A549 (cell line): ENCODE data around the gene RSAD1. TPM values are rescaled to one million over a fixed set of nuclear protein-coding genes. Genes with fewer than 3 reads are reported as not detected.

Source experiments
- ATAC-seq, 2 experiments: fragments of 200-7000 bp in 1 of 2; fragments of >200 bp in 1 of 2; cut with Nextera tagmentation in 1 of 2; cut with Tn5 transposase in 1 of 2; 3 replicates each; pipeline versions ENCODE4 v1.8.0 to v1.9.1; 2018 to 2020; ENCODE audit warnings: mild to moderate bottlenecking in 1 of 2, moderate library complexity in 1 of 2
- CTCF ChIA-PET: fragments of 300-600 bp; sonication (Branson Sonifier 250); formaldehyde crosslinking; extraction: SDS; loops from one replicate; lab custom pipeline; 2021; ENCODE audit warnings: antibody characterized with exemption, inconsistent platforms; lab: Yijun Ruan, JAX
- POLR2A ChIA-PET: fragments of 350-600 bp; formaldehyde crosslinking; extraction: SDS; loops from one replicate; lab custom pipeline; 2021; ENCODE audit warnings: antibody characterized with exemption, inconsistent platforms; lab: Yijun Ruan, JAX
- DNase-seq, 2 experiments: peaks; one replicate each; pipeline versions ENCODE4 v3.0.0 to v3.0.0-alpha.2; 2011 to 2016; ENCODE audit warnings: low read depth in 1 of 2, low spot score in 1 of 2
- FAIRE-seq: peaks from 2 replicates; lab custom pipeline; 2011; peaks lifted over from hg19 to GRCh38; lab: Jason Lieb, UNC
- H3K27ac ChIP-seq, 2 experiments: fragments of >200 bp; sonication (Bioruptor Twin); formaldehyde crosslinking; 3 replicates each; pipeline ENCODE4 v1.5.1; 2016 to 2017
- H3K4me1 ChIP-seq: fragments of >200 bp; sonication (Bioruptor Twin); formaldehyde crosslinking; 3 replicates; pipeline ENCODE4 v1.6.1; 2016
- H3K4me2 ChIP-seq: fragments of >200 bp; sonication (Bioruptor Twin); formaldehyde crosslinking; 3 replicates; pipeline ENCODE4 v1.6.1; 2016
- H3K4me3 ChIP-seq: fragments of >200 bp; sonication (Bioruptor Twin); formaldehyde crosslinking; 3 replicates; pipeline ENCODE4 v1.5.1; 2016
- H3K9me3 ChIP-seq: fragments of >200 bp; sonication (Bioruptor Twin); formaldehyde crosslinking; 3 replicates; pipeline ENCODE4 v1.6.1; 2016
- JUNB ChIP-seq: fragments of >200 bp; sonication (Bioruptor Twin); formaldehyde crosslinking; IDR thresholded peaks from 2 replicates; pipeline ENCODE4 v1.6.1; 2016
- POLR2A ChIP-seq: IDR thresholded peaks from 2 replicates; pipeline ENCODE4 v1.6.1; 2012; ENCODE audit warnings: mild to moderate bottlenecking, low read length
- ZFP36 ChIP-seq: fragments of 450-650 bp; IDR thresholded peaks from 2 replicates; pipeline ENCODE4 v1.6.1; 2014; ENCODE audit warnings: borderline replicate concordance; ENCODE audit not compliant: partially characterized antibody
- WGBS: methylation state at CpG from one replicate; pipeline ENCODE4 v1.1.6; 2017; ENCODE audit errors: missing lambda C conversion rate; 5-methylcytosine and 5-hydroxymethylcytosine counted together
- polyA plus RNA-seq, 4 experiments: library from polyadenylated mRNA; depleted of rRNA in 3 of 4; stranded (reverse); fragments of >200 nt; fragmentation: RNase III in 1 of 4; extraction: RNeasy Plus Mini Kit Qiagen cat#74134 plus additional on column Dnase treatment in 1 of 4; gene quantifications; 2 replicates in 3 of 4; 3 replicates in 1 of 4; pipeline ENCODE4 v1.2.3, GENCODE V29; 2011 to 2017

Gene RSAD1
- polyA plus RNA-seq, 2 of the 4 experiments (the other 2 are of a cell fraction) = 38.2 to 42.0 TPM

DNA sequence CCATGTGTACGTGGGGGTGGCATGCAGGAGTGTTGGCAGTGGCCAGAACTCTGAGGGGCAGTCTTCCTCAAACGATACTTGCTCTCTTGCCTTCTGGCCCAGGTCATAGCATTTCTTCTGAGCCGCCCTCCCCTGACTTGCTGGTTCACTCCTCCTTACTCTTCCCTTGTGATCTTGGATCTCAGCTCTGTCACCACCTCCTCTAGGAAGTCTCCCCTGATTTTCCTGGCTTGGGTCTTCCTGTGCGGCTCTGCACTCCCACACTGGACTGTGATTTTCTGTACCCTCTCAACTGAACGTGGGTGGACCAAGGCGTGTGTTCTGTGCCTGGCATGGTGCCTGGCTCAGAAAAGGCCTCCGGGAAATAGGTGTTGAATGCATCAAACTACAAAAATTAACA, 56.7 kb downstream of the RSAD1 start:
- WGBS = 84% methylated on average over 7 of the region's 7 CpGs
- no peak overlapping the region for H3K4me2 ChIP-seq
- no peak for ATAC-seq

More for the DNA sequence above, 56.7 kb downstream of the RSAD1 start:
- DNase-seq = no peak
- Histone ChIP-seq H3K9me3 (no peaks in the 10 kb centered on the region), H3K4me3 (no peak overlapping the region), H3K4me1 (peaks cover 41% of the 10 kb centered on the region), H3K27ac (no peak overlapping the region)
- FAIRE-seq = no peak
- ChIA-PET POLR2A (no interaction called here), CTCF (interaction anchor here (1.1 to 23.7 kb wide), 7 partner anchors 11 to 161 kb away, joined by 3 to 753 read pairs (median 5); partner anchors contain the start of gene ANKRD40)
- TF ChIP-seq ZFP36 = peak; percentile 73
- TF ChIP-seq POLR2A = no peak
- TF ChIP-seq JUNB = no peak
- TF ChIP-seq, all 56 proteins: peak for 1

Other genes with a start within 250 kb of the RSAD1 start
- 10.3 and 11.9 TPM in 2 replicates for gene TMEM92, start 204.4 kb upstream of the RSAD1 start, polyA plus RNA-seq (2011; rRNA removed)
- gene TMEM92, start 204.4 kb upstream of the RSAD1 start, polyA plus RNA-seq (2017; fragmentation: RNase III; extraction: RNeasy Plus Mini Kit Qiagen cat#74134 plus additional on column Dnase treatment) = 22.7 to 27.5 TPM (median 25.1 TPM) in 3 replicates
- gene XYLT2, start 132.7 kb upstream of the RSAD1 start, polyA plus RNA-seq (2011; rRNA removed) = 9.7 and 10.5 TPM in 2 replicates
- 13.7 to 15.9 TPM (median 15.8 TPM) in 3 replicates for gene XYLT2, start 132.7 kb upstream of the RSAD1 start, polyA plus RNA-seq (2017; fragmentation: RNase III; extraction: RNeasy Plus Mini Kit Qiagen cat#74134 plus additional on column Dnase treatment)
- 149 and 173 TPM in 2 replicates for gene MRPL27, start 105.7 kb upstream of the RSAD1 start, polyA plus RNA-seq (2011; rRNA removed)
- gene MRPL27, start 105.7 kb upstream of the RSAD1 start, polyA plus RNA-seq (2017; fragmentation: RNase III; extraction: RNeasy Plus Mini Kit Qiagen cat#74134 plus additional on column Dnase treatment) = 155 to 170 TPM (median 156 TPM) in 3 replicates
- gene EME1, start 105.6 kb upstream of the RSAD1 start, polyA plus RNA-seq (2011; rRNA removed) = 26.3 and 29.9 TPM in 2 replicates
- gene EME1, start 105.6 kb upstream of the RSAD1 start, polyA plus RNA-seq (2017; fragmentation: RNase III; extraction: RNeasy Plus Mini Kit Qiagen cat#74134 plus additional on column Dnase treatment) = 21.9 to 24.3 TPM (median 23.9 TPM) in 3 replicates
- gene LRRC59, start 81.3 kb upstream of the RSAD1 start, polyA plus RNA-seq (2011; rRNA removed) = 228 and 237 TPM in 2 replicates
- 200 to 226 TPM (median 209 TPM) in 3 replicates for gene LRRC59, start 81.3 kb upstream of the RSAD1 start, polyA plus RNA-seq (2017; fragmentation: RNase III; extraction: RNeasy Plus Mini Kit Qiagen cat#74134 plus additional on column Dnase treatment)
- gene ACSF2, start 52.6 kb upstream of the RSAD1 start, polyA plus RNA-seq (2011; rRNA removed) = 28.9 and 33.6 TPM in 2 replicates
- 16.3 to 24.4 TPM (median 21.5 TPM) in 3 replicates for gene ACSF2, start 52.6 kb upstream of the RSAD1 start, polyA plus RNA-seq (2017; fragmentation: RNase III; extraction: RNeasy Plus Mini Kit Qiagen cat#74134 plus additional on column Dnase treatment)
- not detected in 2 replicates for gene CHAD, start 10.0 kb upstream of the RSAD1 start, polyA plus RNA-seq (2011; rRNA removed)
- not detected in 3 replicates for gene CHAD, start 10.0 kb upstream of the RSAD1 start, polyA plus RNA-seq (2017; fragmentation: RNase III; extraction: RNeasy Plus Mini Kit Qiagen cat#74134 plus additional on column Dnase treatment)
- 2.5 and 4.1 TPM in 2 replicates for gene MYCBPAP, start 29.6 kb downstream of the RSAD1 start, polyA plus RNA-seq (2011; rRNA removed)
- gene MYCBPAP, start 29.6 kb downstream of the RSAD1 start, polyA plus RNA-seq (2017; fragmentation: RNase III; extraction: RNeasy Plus Mini Kit Qiagen cat#74134 plus additional on column Dnase treatment) = 0.93 to 2.1 TPM (median 1.2 TPM) in 3 replicates
- gene EPN3, start 53.9 kb downstream of the RSAD1 start, polyA plus RNA-seq (2011; rRNA removed) = 0.09 and 0.13 TPM in 2 replicates
- gene EPN3, start 53.9 kb downstream of the RSAD1 start, polyA plus RNA-seq (2017; fragmentation: RNase III; extraction: RNeasy Plus Mini Kit Qiagen cat#74134 plus additional on column Dnase treatment) = 0.18 to 0.26 TPM (median 0.20 TPM) in 3 replicates
- 34.4 and 48.5 TPM in 2 replicates for gene SPATA20, start 68.3 kb downstream of the RSAD1 start, polyA plus RNA-seq (2011; rRNA removed)
- 96.1 to 123 TPM (median 110 TPM) in 3 replicates for gene SPATA20, start 68.3 kb downstream of the RSAD1 start, polyA plus RNA-seq (2017; fragmentation: RNase III; extraction: RNeasy Plus Mini Kit Qiagen cat#74134 plus additional on column Dnase treatment)
- gene CACNA1G, start 81.9 kb downstream of the RSAD1 start, polyA plus RNA-seq (2011; rRNA removed) = 4.0 and 4.9 TPM in 2 replicates
- gene CACNA1G, start 81.9 kb downstream of the RSAD1 start, polyA plus RNA-seq (2017; fragmentation: RNase III; extraction: RNeasy Plus Mini Kit Qiagen cat#74134 plus additional on column Dnase treatment) = 7.5 to 9.0 TPM (median 8.9 TPM) in 3 replicates
- gene ABCC3, start 156.0 kb downstream of the RSAD1 start, polyA plus RNA-seq (2011; rRNA removed) = 342 and 442 TPM in 2 replicates
- gene ABCC3, start 156.0 kb downstream of the RSAD1 start, polyA plus RNA-seq (2017; fragmentation: RNase III; extraction: RNeasy Plus Mini Kit Qiagen cat#74134 plus additional on column Dnase treatment) = 225 to 288 TPM (median 248 TPM) in 3 replicates
- gene ANKRD40, start 229.1 kb downstream of the RSAD1 start, polyA plus RNA-seq (2011; rRNA removed) = 68.5 and 84.3 TPM in 2 replicates
- gene ANKRD40, start 229.1 kb downstream of the RSAD1 start, polyA plus RNA-seq (2017; fragmentation: RNase III; extraction: RNeasy Plus Mini Kit Qiagen cat#74134 plus additional on column Dnase treatment) = 44.2 to 55.2 TPM (median 50.1 TPM) in 3 replicates
- 117 and 209 TPM in 2 replicates for gene LUC7L3, start 240.7 kb downstream of the RSAD1 start, polyA plus RNA-seq (2011; rRNA removed)
- gene LUC7L3, start 240.7 kb downstream of the RSAD1 start, polyA plus RNA-seq (2017; fragmentation: RNase III; extraction: RNeasy Plus Mini Kit Qiagen cat#74134 plus additional on column Dnase treatment) = 165 to 211 TPM (median 207 TPM) in 3 replicates